Measurements from ENCODE around the gene MIF4GD.
"Not testable (repeated sequence)": the region's sequence is repeated elsewhere in the genome, so short reads cannot be mapped to it uniquely, and the experiment has no call there.

Gene MIF4GD

DNA sequence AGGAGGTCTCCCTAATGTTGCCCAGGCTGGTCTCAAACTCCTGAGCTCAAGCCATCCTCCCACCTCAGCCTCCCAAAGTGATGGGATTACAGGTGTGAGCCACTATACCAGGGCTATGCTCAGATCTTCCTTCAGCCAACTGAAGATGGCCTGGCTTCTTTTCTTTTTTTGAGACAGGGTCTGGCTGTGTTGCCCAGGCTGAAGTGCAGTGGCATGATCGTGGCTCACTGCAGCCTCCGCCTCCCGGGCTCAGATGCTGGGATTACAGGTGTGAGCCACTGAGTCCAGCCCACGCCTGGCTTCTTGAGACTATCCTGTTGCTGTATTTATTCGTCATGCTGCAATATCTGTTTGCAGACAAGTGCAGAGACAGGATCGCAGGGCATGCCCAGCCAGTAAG, 14.1 kb upstream of the MIF4GD start:
- peaks cover 62 to 77% (median 74%) of the 10 kb centered on the region in 11 experiments for H3K36me3 ChIP-seq
- no peak overlapping the region for H3K27ac ChIP-seq
- no peak overlapping the region for H3K4me3 ChIP-seq
- H3K27me3 ChIP-seq = no peaks in the 10 kb centered on the region
- H4K20me1 ChIP-seq = peaks cover 7 to 65% (median 38%) of the 10 kb centered on the region in 11 experiments; a peak in 20 of 22 replicates
- H3K9me3 ChIP-seq (replicated peaks in 1 of 11) = no peaks in the 10 kb centered on the region
- peaks cover 32 to 44% (median 39%) of the 10 kb centered on the region in 10 experiments for H3K4me1 ChIP-seq
- peak overlapping the region in 9 of 11 experiments; percentile 11 to 98 (median 26); a peak in 9 of 22 replicates for H3K4me2 ChIP-seq
- peak overlapping the region in 6 of 11 experiments; percentile 4 to 48 (median 23); a peak in 4 of 22 replicates for H3K9ac ChIP-seq
- TF ChIP-seq Cebpa-rat (IDR thresholded peaks at IDR 0.05) = no peak

DNA sequence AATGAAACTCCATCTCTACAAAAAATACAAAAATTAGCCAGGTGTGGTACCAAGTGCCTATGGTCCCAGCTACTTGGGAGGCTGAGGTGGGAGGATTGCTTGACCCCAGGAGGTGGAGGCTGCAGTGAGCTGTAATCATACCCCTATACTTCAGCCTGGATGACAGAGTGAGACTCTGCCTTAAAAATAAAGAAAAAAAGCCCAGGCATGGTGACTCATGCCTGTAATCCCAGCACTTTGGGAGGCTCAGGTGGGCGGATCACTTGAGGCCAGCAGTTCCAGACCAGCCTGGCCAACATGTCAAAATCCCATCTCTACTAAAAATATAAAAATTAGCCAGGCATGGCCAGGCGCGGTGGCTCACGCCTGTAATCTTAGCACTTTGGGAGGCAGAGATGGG, 9.2 kb upstream of the MIF4GD start:
- H4K20me1 ChIP-seq = peaks cover 1 to 47% (median 9%) of the 10 kb centered on the region in 11 experiments; a peak in 16 of 22 replicates
- peaks cover 3 to 16% (median 8%) of the 10 kb centered on the region in 10 experiments; a peak in 15 of 20 replicates for H3K4me1 ChIP-seq
- not testable (repeated sequence) for H3K9ac ChIP-seq; H3K27ac ChIP-seq; H3K9me3 ChIP-seq (replicated peaks in 1 of 11); H3K4me2 ChIP-seq; H3K4me3 ChIP-seq; H3K27me3 ChIP-seq
- H3K36me3 ChIP-seq = peaks cover 85 to 100% (median 93%) of the 10 kb centered on the region in 11 experiments

DNA sequence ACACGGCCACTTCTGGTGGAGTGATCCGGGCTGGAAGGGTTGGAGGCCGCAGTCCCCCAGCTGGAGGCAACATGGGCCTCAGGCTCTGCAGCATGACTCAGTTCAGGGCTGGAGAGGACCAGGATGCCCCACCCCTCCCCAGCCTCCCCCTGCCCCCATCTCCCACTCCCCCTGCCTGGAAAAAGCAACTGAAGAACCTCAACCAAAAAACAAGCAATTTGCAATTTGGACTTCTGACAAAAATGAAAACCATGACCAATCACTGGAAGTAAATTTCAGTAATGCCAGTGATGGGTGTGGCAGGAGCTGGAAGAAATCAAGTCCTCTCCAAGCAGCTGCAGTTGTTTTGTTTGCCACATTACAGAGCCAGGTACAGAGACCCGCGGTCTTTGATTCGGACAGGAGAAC, 6.6 kb upstream of the MIF4GD start:
- TF ChIP-seq Cebpa-rat (IDR thresholded peaks at IDR 0.05) = no peak
- Histone ChIP-seq H3K9ac (no peak overlapping the region), H3K4me1 (peaks cover 7 to 19% (median 8%) of the 10 kb centered on the region in 10 experiments), H3K27ac (no peak overlapping the region), H3K9me3 (replicated peaks in 1 of 11) (no peaks in the 10 kb centered on the region), H4K20me1 (peaks cover 5 to 50% (median 16%) of the 10 kb centered on the region in 11 experiments; a peak in 18 of 22 replicates), H3K4me2 (no peak overlapping the region), H3K4me3 (no peak overlapping the region), H3K27me3 (no peaks in the 10 kb centered on the region), H3K36me3 (peaks cover 83 to 99% (median 93%) of the 10 kb centered on the region in 11 experiments)

DNA sequence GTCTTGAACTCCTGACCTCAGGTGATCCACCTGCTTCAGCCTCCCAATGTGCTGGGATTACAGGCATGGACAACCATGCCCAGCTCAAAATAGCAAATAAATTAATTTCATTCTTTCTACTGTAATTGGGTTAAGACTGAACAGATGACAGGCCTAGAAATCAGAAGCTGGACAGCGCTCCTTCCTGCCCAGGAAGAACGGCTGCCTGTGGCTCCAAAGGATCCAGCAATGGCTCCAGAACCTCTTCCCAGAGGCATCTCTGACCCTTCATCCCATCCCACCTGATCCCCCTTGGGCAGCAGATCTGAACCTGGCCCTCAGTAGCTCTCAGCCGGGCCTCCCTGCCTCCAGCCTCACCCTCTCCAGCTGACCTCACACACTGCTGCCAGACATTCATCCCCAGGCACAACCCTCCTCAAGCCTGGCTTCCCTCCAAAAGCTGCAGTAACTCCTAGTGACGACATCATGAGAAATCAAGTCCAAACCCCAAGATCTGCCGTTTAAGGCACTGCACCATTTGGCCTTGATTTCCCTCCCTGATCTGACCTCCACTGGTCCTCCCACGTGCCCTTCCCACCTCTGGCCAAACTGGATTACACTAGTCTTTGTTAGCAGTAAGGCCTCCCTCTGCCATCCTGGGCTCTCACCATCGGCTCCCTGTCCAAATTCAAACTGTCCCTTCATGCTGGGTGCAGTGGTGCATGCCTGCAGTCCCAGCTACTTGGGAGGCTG, 3.1 kb upstream of the MIF4GD start:
- Histone ChIP-seq H3K4me3 (no peak overlapping the region), H3K9me3 (replicated peaks in 1 of 11) (no peaks in the 10 kb centered on the region), H3K27ac (no peak overlapping the region), H3K4me1 (peaks cover 29 to 40% (median 32%) of the 10 kb centered on the region in 10 experiments), H3K27me3 (no peaks in the 10 kb centered on the region), H3K9ac (peak overlapping the region in 1 of 11 experiments; percentile 51; a peak in 2 of 22 replicates), H4K20me1 (peaks cover 12 to 44% (median 25%) of the 10 kb centered on the region in 11 experiments; a peak in 19 of 22 replicates), H3K4me2 (no peak overlapping the region), H3K36me3 (peaks cover 53 to 70% (median 62%) of the 10 kb centered on the region in 11 experiments)
- TF ChIP-seq Cebpa-rat (IDR thresholded peaks at IDR 0.05) = no peak

DNA sequence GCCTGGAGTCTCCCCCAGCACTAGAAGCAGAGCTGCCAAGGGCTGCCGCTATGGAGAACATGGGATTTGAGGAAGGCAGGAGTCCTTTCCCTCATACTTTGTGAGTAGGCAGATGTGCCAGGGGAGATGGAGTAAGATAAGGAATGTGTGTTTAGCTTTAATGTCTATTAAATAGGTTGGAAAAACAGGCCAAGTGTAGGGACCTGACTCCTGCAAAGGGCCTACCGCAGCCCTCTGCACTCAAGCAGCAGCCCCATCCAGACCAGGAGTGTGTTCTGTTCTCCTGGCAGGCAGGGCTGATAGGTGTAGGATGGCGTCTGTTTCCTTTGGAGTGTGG, 1.8 kb upstream of the MIF4GD start:
- Histone ChIP-seq H3K27me3 (no peaks in the 10 kb centered on the region), H3K9ac (peak overlapping the region in 10 of 11 experiments; percentile 52 to 98 (median 94); a peak in 16 of 22 replicates), H3K27ac (peak overlapping the region in 4 of 11 experiments; percentile 23 to 96 (median 95); a peak in 5 of 22 replicates), H3K36me3 (peaks cover 41 to 57% (median 49%) of the 10 kb centered on the region in 11 experiments), H3K4me1 (peaks cover 35 to 54% (median 46%) of the 10 kb centered on the region in 10 experiments), H3K4me3 (peak overlapping the region in 7 of 10 experiments; percentile 79 to 98 (median 91); a peak in 9 of 20 replicates), H3K9me3 (replicated peaks in 1 of 11) (no peaks in the 10 kb centered on the region), H4K20me1 (peaks cover 12 to 39% (median 25%) of the 10 kb centered on the region in 11 experiments; a peak in 19 of 22 replicates), H3K4me2 (peak overlapping the region; percentile 93 to 100 (median 98))
- no peak for TF ChIP-seq Cebpa-rat (IDR thresholded peaks at IDR 0.05)

DNA sequence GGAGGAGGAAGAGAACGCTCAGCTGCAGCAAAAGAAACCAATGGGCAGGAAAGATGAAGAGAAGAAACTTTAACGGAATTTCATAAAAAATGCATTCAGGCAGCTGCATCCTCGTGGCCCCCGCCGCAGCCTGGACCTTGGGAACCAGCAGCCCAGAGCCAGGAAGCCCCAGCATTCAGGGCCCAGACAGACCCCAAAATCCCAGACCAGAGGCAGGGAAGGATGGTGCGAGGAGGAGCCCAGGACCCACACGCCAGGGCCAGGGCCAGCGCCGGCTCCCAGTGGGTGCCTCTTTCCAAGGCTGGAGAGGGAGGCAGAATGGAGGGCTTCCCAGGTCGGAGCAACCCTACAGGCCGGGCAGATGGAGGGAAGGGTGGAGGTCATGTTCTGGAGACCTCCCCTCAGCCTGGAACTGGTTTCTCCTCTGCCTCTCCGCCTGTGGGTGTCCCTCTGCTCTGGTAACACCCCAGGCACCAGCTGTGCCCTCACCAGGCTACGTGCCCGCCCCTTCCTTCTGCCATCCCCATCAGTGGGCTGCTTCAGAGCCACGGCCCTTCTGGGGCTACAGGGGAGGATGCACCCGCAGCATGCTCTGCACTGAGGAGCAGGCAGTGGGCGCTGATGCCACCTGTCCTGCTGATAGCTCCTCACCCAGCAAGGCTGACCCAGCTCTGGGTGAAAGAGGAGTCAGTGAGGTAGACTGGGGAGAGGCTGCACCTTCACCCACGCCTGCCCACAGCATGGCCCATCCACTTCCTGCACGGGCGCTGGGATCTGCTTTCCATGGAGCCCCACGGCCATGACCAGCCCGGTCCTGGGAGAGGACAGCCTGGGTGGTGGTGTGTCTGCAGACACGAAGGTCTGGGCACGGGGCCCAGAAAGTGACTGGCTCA, 1.2 kb upstream of the MIF4GD start:
- Histone ChIP-seq H3K9ac (peak overlapping the region; percentile 87 to 98 (median 95)), H3K27ac (peak overlapping the region in 10 of 11 experiments; percentile 87 to 98 (median 94); a peak in 19 of 22 replicates), H3K4me2 (peak overlapping the region; percentile 93 to 100 (median 98)), H3K27me3 (no peaks in the 10 kb centered on the region), H3K4me1 (peaks cover 35 to 60% (median 52%) of the 10 kb centered on the region in 10 experiments), H3K36me3 (peaks cover 42 to 58% (median 46%) of the 10 kb centered on the region in 11 experiments), H3K4me3 (peak overlapping the region; percentile 79 to 98 (median 89)), H3K9me3 (replicated peaks in 1 of 11) (no peaks in the 10 kb centered on the region), H4K20me1 (peaks cover 12 to 40% (median 25%) of the 10 kb centered on the region in 11 experiments; a peak in 19 of 22 replicates)
- no peak for TF ChIP-seq Cebpa-rat (IDR thresholded peaks at IDR 0.05)

DNA sequence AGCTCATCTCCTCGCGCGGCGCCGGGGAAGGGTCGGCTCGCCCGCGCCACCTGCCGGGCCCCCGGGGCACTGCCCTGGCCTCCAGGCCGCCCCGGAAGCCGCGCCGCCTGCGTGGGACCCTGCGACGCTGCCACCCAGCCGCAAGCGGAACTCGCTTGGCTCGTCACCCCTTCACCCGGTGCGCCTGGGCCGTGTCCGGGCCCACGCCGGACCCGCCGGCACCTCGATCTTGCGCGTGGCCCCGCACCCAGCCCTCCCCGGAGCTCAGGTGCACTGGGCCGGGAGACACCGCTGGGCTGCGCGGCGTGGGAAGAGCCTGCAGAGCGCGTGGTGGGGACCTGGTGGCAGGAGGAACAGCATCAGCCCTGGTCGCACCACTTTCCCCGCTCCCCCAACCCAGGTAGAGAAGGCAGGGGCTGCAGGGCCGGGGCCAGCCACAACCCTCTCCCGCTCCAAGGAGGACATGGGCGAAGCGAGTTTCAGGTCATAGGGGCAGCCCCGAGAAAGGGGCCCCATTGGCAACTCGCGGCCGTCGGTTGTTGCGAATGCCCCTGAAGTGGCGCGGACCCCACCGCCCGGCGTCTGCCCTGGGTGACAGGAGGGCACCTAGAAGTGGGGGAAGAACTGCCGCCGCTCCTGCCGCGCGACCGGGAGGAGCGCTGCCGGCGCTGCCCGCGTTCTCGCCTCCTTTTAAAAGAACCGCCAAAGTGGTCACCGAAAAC, 363 bp upstream of the MIF4GD start:
- H4K20me1 ChIP-seq = peaks cover 12 to 48% (median 25%) of the 10 kb centered on the region in 11 experiments; a peak in 19 of 22 replicates
- H3K9me3 ChIP-seq (replicated peaks in 1 of 11) = no peaks in the 10 kb centered on the region
- peak overlapping the region; percentile 83 to 98 (median 93) for H3K27ac ChIP-seq
- peaks cover 35 to 68% (median 60%) of the 10 kb centered on the region in 10 experiments for H3K4me1 ChIP-seq
- H3K36me3 ChIP-seq = peaks cover 42 to 58% (median 48%) of the 10 kb centered on the region in 11 experiments
- H3K4me2 ChIP-seq = peak overlapping the region; percentile 93 to 100 (median 98)
- TF ChIP-seq Cebpa-rat (IDR thresholded peaks at IDR 0.05) = no peak
- H3K9ac ChIP-seq = peak overlapping the region; percentile 87 to 98 (median 95)
- peak overlapping the region; percentile 79 to 98 (median 89) for H3K4me3 ChIP-seq
- H3K27me3 ChIP-seq = no peaks in the 10 kb centered on the region
